ENCODE data around the gene MPDU1.

Gene MPDU1

DNA sequence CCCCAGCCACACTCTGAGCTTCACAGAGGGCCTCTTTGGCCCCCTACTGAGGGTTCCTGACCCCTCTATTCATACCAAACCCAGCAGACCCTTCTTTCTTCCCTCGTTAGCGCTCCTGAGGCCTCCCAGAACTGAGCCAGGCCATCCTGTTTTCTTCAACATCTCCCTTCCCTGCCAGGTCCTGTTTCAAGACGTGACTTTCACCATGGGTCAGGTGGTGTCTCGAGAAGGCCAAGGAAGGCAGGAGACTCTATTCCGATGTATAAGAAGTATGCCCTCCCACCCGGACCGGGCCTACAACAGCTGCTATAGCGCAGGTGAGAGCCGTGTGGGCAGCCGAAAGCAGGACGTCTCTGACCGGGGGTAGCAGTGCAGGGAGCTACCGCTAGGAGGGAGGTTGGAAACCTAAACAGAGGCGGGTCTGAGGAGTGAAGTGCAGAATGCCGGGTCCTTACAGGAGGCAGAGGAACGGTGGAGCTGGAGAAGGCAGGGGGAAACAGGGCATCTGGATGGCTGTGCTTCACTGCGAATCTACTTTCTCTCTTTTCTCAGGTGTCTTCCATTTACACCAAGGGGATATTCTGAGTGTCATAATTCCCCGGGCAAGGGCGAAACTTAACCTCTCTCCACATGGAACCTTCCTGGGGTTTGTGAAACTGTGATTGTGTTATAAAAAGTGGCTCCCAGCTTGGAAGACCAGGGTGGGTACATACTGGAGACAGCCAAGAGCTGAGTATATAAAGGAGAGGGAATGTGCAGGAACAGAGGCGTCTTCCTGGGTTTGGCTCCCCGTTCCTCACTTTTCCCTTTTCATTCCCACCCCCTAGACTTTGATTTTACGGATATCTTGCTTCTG is 23.3 kb upstream of the MPDU1 start:
- peak in 1 of 2 experiments; percentile 67 for DNase-seq (ENCODE audit: low read depth in 2 of 2)

GRCh38 chr17:7561028-7561575 is 22.6 kb upstream of the MPDU1 start:
- peak; percentile 71 to 86 for DNase-seq (ENCODE audit: low read depth in 2 of 2)

DNA sequence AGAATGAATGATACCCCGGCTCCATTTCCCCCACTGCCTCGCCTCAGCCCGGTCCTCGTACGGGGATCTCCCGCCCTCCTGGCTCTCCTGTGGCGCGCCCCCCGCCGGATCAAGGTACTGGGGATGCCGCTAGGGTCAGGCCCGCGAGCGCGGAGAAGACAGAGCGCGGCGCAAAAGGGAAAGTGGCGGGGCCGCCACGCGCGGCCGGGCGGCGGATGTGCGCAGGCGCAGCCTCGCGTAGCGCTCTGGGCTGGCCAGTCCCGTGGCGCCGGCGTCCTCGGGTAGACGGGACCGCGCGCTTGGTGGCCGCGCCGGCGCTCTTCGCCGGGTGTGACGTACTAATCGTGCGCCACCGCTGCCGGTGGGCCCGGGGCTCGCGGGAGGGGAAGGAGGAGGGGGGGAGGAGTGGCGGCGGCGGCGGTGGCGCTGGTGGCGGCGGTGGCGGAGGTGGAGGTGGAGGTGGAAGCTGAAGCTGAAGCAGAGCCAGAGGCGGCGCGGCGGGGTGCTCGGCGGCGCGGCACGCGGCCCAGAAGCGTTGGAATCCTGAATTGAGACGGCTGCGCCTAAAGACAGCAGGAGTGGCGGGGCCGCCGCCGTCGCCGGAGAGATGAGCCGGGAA is 22.0 kb upstream of the MPDU1 start, which contains the start of gene SENP3:
TSS of gene SENP3 (plus strand) at position 331 of the 619 bp plus-strand sequence. CDS start 1,158 bp downstream, outside the sequence.
- DNase-seq (ENCODE audit: low read depth in 2 of 2) = peak; percentile 83 to 87

GRCh38 chr17:7562208-7562605 is 21.4 kb upstream of the MPDU1 start:
- no peak for DNase-seq (ENCODE audit: low read depth in 2 of 2)

DNA sequence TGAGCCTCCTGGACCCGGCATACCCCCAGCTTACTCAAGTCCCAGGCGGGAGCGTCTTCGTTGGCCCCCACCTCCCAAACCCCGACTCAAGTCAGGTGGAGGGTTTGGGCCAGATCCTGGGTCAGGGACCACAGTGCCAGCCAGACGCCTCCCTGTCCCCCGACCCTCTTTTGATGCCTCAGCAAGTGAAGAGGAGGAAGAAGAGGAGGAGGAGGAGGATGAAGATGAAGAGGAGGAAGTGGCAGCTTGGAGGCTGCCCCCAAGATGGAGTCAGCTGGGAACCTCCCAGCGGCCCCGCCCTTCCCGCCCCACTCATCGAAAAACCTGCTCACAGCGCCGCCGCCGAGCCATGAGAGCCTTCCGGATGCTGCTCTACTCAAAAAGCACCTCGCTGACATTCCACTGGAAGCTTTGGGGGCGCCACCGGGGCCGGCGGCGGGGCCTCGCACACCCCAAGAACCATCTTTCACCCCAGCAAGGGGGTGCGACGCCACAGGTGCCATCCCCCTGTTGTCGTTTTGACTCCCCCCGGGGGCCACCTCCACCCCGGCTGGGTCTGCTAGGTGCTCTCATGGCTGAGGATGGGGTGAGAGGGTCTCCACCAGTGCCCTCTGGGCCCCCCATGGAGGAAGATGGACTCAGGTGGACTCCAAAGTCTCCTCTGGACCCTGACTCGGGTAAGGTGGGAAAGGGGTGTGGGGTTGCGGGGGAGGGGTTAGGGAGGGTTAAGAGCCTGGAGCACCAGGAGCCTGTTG is 20.4 kb upstream of the MPDU1 start:
- no peak for DNase-seq (ENCODE audit: low read depth in 2 of 2)

DNA sequence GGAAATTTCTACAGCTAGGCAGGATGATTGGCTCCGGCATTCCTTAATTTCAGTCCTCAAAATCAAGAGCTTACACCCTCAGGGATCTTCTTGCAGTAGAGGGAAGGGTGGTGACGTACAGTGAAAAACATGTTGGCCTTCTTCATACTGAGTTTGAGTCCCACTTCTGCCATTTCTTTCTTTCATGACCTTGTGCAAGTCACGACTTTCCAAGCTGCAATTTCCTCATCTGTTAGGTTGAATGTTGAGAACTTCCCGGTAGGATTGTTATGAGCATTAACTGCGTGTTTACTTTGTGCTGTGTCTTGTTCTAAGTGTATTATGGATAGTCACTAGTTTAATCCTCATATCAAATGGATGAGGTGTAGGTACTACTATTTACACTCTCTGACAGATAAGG is 14.1 kb upstream of the MPDU1 start:
- DNase-seq (ENCODE audit: low read depth in 2 of 2) = no peak

DNA sequence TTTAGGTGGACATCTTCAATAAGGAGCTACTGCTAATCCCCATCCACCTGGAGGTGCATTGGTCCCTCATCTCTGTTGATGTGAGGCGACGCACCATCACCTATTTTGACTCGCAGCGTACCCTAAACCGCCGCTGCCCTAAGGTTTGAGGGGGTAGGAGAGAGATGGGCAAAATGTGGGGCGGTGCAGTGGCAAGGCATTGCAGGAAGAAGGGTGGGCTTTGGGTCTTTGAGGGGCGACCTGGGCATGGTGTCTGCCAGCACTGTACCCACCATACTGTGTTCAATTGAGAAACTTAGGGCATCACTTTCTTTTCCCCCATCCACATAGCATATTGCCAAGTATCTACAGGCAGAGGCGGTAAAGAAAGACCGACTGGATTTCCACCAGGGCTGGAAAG is 13.3 kb upstream of the MPDU1 start:
- no peak for DNase-seq (ENCODE audit: low read depth in 2 of 2)

GRCh38 chr17:7572338-7572587 is 11.4 kb upstream of the MPDU1 start:
- no peak for DNase-seq (ENCODE audit: low read depth in 2 of 2)

DNA sequence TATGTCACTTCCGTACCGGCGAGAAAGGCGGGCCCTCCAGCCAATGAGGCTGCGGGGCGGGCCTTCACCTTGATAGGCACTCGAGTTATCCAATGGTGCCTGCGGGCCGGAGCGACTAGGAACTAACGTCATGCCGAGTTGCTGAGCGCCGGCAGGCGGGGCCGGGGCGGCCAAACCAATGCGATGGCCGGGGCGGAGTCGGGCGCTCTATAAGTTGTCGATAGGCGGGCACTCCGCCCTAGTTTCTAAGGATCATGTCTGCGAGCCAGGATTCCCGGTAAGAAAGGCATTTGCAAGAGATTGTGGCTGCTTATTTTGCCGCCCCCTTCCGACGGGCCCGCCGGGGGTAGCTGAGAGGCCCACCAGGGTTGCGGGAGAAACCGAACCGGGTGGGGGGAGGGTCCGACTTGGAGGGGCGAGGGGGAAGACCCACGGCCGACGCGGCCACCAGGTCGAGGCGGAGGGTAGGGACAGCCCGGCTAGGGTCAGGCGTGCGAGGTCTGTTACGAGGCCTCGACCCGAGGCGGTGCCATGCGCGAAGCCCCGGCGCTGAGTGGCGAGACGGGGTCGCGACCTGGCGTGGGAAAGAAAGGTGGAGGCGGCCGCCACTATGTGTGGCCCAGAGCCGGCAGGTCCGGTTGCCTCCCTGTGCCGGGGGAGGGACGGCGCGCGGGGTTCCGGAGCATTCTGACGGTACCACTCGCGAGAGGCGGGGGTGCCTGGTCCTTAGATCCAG is 10.9 kb upstream of the MPDU1 start:
- peak; percentile 99 to 100 for DNase-seq (ENCODE audit: low read depth in 2 of 2)

DNA sequence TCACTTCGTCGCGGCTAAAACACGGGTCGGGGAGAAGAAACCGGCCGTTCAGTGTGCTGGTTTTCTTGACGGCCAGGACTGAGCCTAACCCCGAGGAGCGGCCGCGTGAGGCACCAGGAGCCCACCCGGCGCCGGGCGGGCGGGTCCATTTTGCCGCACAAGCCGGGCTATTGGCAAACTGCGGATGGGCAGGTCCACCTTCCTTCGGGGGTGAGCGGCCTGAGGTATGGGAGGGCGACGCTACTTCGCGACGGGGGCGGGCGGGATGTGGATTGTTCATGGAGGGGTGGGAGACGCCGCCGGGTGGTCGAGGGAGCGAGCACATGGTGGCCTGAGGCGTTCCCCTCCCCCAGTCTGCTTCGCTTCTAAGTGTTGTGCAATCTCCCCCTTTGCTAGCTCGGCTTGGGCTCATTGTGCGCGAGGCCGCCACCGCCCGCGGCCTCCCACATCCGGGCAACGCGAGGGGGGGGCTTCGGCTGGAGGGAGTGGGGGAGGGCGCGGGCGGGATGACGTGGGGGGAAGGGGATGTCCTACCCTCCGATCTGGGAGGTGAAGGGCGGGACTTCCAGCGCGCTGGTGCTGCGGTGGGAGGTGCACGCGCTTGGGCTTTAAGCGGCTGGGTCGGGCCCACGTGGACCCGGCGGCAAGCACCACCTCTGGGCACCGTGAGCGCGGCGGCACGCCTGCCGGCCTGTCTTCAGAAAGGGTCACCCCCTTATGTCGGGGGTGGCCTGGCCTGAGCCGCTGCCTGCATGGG is 10.2 kb upstream of the MPDU1 start:
- DNase-seq (ENCODE audit: low read depth in 2 of 2) = peak; percentile 79 to 84

- no peak for DNase-seq (ENCODE audit: low read depth in 2 of 2)
Measured at GRCh38 chr17:7574176-7574953, 9.3 kb upstream of the MPDU1 start.

GRCh38 chr17:7575481-7575883 is 8.2 kb upstream of the MPDU1 start:
- no peak for DNase-seq (ENCODE audit: low read depth in 2 of 2)

- no peak for DNase-seq (ENCODE audit: low read depth in 2 of 2)
Measured at GRCh38 chr17:7575959-7576358, 7.7 kb upstream of the MPDU1 start.

GRCh38 chr17:7576432-7576937 is 7.2 kb upstream of the MPDU1 start:
- DNase-seq (ENCODE audit: low read depth in 2 of 2) = no peak

GRCh38 chr17:7577327-7578199 is 6.1 kb upstream of the MPDU1 start:
- DNase-seq (ENCODE audit: low read depth in 2 of 2) = no peak

- peak; percentile 67 to 68 for DNase-seq (ENCODE audit: low read depth in 2 of 2)
Measured at GRCh38 chr17:7579001-7579833, 4.4 kb upstream of the MPDU1 start, which contains the start of gene CD68. Gene CD68, plus strand, starts transcription at chr17:7579638. Its CDS starts 40 bp downstream, at chr17:7579678.

- peak in 1 of 2 experiments; percentile 54 for DNase-seq (ENCODE audit: low read depth in 2 of 2)
Measured at GRCh38 chr17:7579834-7580603, 3.6 kb upstream of the MPDU1 start.

Measured in stimulated activated CD4-positive, alpha-beta T cell treated with anti-CD3 and anti-CD28 coated beads, Interleukin-12 subunit alpha, Interleukin-12 subunit beta, amount 100 ng/mL, for 24 hours (primary cell).